Activated naive CD8-positive, alpha-beta T cell treated with anti-CD3 and anti-CD28 coated beads, Interleukin-2, amount 10 ng/mL, durations not matched to agents 7 days and 5 days (primary cell): Measurements from ENCODE around the gene CCDC91. TPM values are rescaled to one million over a fixed set of nuclear protein-coding genes. Genes with fewer than 3 reads are reported as not detected.
"Not testable (repeated sequence)": the region's sequence is repeated elsewhere in the genome, so short reads cannot be mapped to it uniquely, and the experiment has no call there.

Experiments used
- ATAC-seq: fragments of 150-1000 bp; cut with Tn5 transposase; one replicate; pipeline ENCODE4 v1.10.0; 2021; ENCODE audit warnings: low read depth, moderate library complexity
- POLR2A ChIA-PET: fragments of 350-600 bp; sonication (Branson Sonifier 250); formaldehyde crosslinking; loops from one replicate; lab custom pipeline; 2021; ENCODE audit warnings: antibody characterized with exemption; lab: Charles Lee
- DNase-seq: peaks from one replicate; pipeline ENCODE4 v3.0.0; 2021
- H3K27ac Mint-ChIP-seq: one replicate; pipeline ENCODE4 v1.8.0; 2022; ENCODE audit warnings: mild to moderate bottlenecking, mixed read lengths
- H3K27me3 Mint-ChIP-seq: one replicate; pipeline ENCODE4 v1.8.0; 2022; ENCODE audit warnings: mild to moderate bottlenecking, moderate library complexity, mixed read lengths
- H3K36me3 Mint-ChIP-seq: one replicate; pipeline ENCODE4 v1.8.0; 2021; ENCODE audit warnings: mild to moderate bottlenecking, mixed read lengths
- H3K4me1 Mint-ChIP-seq: one replicate; pipeline ENCODE4 v1.8.0; 2021; ENCODE audit warnings: mixed read lengths
- H3K4me3 Mint-ChIP-seq: one replicate; pipeline ENCODE4 v1.8.0; 2022; ENCODE audit warnings: mild to moderate bottlenecking, moderate library complexity, mixed read lengths
- H3K9me3 Mint-ChIP-seq: one replicate; pipeline ENCODE4 v1.8.0; 2021; ENCODE audit warnings: mixed read lengths
- total RNA-seq, 2 experiments: library from RNA; stranded (reverse); gene quantifications; one replicate each; pipeline ENCODE4 v1.2.3, GENCODE V29; 2021

Gene CCDC91
- total RNA-seq, 2 experiments from 2014 or later = 33.2 to 33.9 TPM

DNA sequence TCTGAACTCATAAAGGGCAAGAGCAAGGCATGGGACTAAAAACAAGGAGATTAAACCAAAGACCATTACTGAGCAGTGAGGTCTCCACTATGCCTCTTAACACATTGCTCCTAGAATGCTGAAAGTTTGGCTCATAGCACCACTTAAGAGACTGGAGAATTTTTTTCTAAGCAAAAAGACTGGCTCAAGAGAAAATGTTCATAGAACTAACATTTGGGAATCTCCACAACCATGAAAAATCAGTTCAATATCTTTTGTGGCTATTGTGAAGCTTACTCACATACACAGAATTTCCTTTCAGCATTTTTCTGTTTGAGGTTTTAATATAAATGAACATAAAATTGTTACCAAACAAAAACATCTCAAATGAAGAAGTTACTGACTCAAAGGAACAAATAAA is 255.8 kb downstream of the CCDC91 start:
- no peak for DNase-seq
- H3K4me1 Mint-ChIP-seq = no peaks in the 10 kb centered on the region
- POLR2A ChIA-PET = no interaction called here
- H3K27ac Mint-ChIP-seq = no peak overlapping the region
- H3K36me3 Mint-ChIP-seq = peaks cover under 1% of the 10 kb centered on the region
- H3K4me3 Mint-ChIP-seq = no peak overlapping the region
- no peaks in the 10 kb centered on the region for H3K9me3 Mint-ChIP-seq
- no peaks in the 10 kb centered on the region for H3K27me3 Mint-ChIP-seq
- ATAC-seq = no peak

DNA sequence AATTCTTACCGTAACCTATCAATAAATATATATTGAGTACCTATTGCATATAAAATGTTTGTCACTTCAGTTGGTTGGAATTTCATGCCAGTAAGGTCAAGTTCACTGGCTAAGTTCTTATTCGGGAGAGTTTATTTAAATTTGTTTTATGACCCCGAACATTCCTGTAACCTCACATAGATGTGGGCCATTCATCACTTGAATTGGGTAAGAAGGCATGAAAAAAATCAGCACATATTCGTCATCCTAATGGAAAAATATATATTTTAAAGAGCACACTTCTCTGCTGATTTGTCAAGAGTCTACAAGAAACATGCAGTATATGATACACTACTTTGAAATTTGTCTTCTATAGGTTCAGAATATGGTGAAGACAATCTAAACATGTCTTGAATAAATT is 263.4 kb downstream of the CCDC91 start:
- Mint-ChIP-seq H3K4me1 (no peaks in the 10 kb centered on the region), H3K9me3 (no peaks in the 10 kb centered on the region), H3K27ac (no peak overlapping the region), H3K4me3 (no peak overlapping the region), H3K27me3 (no peaks in the 10 kb centered on the region), H3K36me3 (peaks cover 14% of the 10 kb centered on the region)
- POLR2A ChIA-PET = no interaction called here
- DNase-seq = no peak
- ATAC-seq = no peak

DNA sequence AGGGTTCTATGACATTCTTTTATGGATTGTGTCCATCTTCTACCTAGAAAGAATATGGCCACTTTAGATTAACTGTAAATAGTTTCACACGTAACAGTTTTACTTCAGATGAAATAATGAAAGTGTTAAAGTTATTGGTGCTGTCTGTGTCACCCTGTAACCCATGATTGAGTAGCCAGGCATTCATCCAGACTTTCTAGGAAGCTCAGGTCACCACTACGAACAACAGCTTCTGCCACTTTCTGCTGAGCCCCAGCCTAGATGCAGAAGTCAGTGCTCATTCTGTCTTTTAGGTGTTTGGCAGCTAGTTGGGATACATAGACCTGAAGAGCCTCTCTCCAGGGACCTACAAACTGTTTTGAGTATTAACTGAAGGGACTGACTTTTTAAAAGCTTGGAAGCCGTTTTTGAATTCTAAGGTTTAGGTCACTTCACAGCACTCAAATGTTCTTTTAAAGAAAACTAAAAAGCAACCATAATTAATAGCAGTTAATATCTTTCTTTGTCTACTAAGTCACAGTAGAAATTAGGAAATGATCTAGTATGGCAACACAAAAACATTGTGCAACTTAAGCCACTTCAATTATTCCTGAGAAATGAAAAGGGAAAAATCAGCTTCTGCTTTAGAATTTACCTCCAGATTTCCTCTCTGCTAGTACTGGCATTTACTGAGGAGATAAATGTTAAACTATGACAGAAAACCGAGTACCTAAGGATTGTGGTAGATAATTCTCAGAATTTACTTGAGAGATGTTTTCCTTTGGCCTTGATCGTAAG is 266.9 kb downstream of the CCDC91 start:
- POLR2A ChIA-PET = no interaction called here
- DNase-seq (no peak), ATAC-seq (no peak)
- Mint-ChIP-seq H3K4me1 (no peaks in the 10 kb centered on the region), H3K27me3 (no peaks in the 10 kb centered on the region), H3K27ac (no peak overlapping the region), H3K9me3 (no peaks in the 10 kb centered on the region), H3K4me3 (no peak overlapping the region), H3K36me3 (peaks cover 17% of the 10 kb centered on the region)

DNA sequence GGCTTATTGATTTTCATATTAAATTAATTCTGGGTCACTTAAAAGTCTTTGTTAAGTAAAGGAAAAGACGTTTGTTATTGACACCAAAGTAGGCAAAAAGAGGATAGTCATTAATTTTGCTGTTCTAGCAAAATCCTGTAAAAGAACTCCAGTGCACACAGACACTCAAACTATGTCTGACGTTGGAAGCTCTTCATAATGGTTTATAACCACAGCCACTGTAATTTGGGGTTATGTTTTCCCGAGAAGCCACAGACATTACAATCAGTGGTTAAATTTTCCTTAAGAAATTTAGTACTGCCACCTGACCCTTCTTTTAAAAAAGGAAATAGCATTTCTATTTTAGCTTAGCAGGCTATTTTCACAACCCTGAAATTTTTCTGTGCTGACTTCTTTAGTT is 267.5 kb downstream of the CCDC91 start:
- no peak overlapping the region for H3K27ac Mint-ChIP-seq
- H3K4me3 Mint-ChIP-seq = no peak overlapping the region
- H3K9me3 Mint-ChIP-seq = no peaks in the 10 kb centered on the region
- no peak for ATAC-seq
- H3K4me1 Mint-ChIP-seq = no peaks in the 10 kb centered on the region
- POLR2A ChIA-PET = no interaction called here
- DNase-seq = no peak
- no peaks in the 10 kb centered on the region for H3K27me3 Mint-ChIP-seq
- H3K36me3 Mint-ChIP-seq = peaks cover 17% of the 10 kb centered on the region

DNA sequence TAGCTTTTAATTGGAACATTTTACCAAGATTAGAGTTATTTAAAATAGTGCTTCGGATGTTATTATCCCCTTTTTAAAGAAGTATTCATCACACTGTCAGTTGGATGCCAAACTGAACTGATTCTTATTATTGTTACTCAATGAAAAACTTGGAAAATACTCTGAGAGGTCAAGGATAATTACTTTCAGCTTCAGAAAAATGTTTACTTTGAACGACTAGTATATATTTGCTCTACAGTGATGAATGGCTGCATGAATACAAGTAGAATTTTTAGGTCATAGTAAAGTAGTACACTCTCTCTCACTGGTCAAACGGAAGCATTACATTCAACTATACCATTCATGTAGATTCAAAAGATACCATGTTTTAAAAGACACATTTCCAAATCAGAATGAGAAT is 269.2 kb downstream of the CCDC91 start:
- Mint-ChIP-seq H3K4me1 (no peaks in the 10 kb centered on the region), H3K4me3 (no peak overlapping the region), H3K27me3 (no peaks in the 10 kb centered on the region), H3K36me3 (peaks cover 22% of the 10 kb centered on the region), H3K9me3 (no peaks in the 10 kb centered on the region), H3K27ac (no peak overlapping the region)
- no peak for DNase-seq
- no peak for ATAC-seq
- POLR2A ChIA-PET = no interaction called here

DNA sequence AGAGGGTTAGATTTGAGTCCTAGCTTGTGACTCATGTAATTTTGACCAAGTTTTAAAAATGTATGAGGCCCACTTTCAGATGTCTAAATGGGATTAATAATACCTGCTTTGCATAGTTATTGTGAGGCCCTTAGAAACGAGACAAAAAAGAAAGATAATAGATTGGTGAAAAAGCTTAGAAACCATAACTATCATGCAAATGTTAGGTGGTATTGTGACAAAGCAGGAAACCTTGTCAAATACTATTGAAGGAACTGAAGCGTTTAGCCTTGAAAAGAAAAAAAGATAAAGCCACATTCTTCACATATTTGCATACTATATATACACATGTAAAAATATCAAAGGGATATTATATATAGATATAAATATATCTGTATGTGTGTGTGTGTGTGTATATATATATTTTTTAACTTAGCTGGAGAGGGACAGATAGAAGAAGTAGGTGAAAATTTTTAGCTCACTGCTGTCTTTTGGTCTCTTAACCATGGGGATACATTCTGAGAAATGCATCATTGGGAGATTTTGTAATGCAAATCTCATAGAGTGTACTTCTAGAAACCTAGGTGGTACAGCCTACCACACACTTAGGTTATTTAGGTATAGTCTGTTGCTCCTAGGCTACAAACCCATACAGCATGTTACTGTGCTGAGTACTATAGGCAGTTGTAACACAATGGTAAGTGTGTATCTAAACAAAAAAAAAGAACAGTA is 270.3 kb downstream of the CCDC91 start:
- no peak for ATAC-seq
- H3K36me3 Mint-ChIP-seq = peaks cover 22% of the 10 kb centered on the region
- no peak for DNase-seq
- H3K27me3 Mint-ChIP-seq = no peaks in the 10 kb centered on the region
- H3K4me3 Mint-ChIP-seq = no peak overlapping the region
- POLR2A ChIA-PET = no interaction called here
- H3K4me1 Mint-ChIP-seq = no peaks in the 10 kb centered on the region
- no peaks in the 10 kb centered on the region for H3K9me3 Mint-ChIP-seq
- H3K27ac Mint-ChIP-seq = no peak overlapping the region

DNA sequence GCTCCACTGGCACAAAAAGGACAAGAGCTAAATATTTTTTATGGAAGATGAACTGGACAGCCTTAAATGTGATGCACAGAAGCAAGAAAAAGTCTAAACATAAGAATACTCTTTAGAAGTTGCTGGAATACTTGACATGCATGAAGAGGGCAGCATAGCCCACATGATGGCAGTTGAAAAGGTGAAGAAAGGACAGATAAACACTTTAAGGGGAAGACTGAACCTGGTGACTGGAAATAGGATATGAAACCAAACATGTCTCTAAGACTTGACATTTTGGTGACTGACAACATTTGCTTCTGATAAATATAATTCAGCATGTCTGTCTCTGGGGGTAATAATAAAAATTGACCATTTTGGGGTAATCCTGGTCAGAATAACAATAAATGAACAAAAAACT is 273.1 kb downstream of the CCDC91 start:
- no peak overlapping the region for H3K4me3 Mint-ChIP-seq
- no peak overlapping the region for H3K27ac Mint-ChIP-seq
- peaks cover 30% of the 10 kb centered on the region for H3K36me3 Mint-ChIP-seq
- no peaks in the 10 kb centered on the region for H3K4me1 Mint-ChIP-seq
- POLR2A ChIA-PET = no interaction called here
- peaks cover 6% of the 10 kb centered on the region for H3K9me3 Mint-ChIP-seq
- DNase-seq (no peak), ATAC-seq (no peak)
- H3K27me3 Mint-ChIP-seq = no peaks in the 10 kb centered on the region

DNA sequence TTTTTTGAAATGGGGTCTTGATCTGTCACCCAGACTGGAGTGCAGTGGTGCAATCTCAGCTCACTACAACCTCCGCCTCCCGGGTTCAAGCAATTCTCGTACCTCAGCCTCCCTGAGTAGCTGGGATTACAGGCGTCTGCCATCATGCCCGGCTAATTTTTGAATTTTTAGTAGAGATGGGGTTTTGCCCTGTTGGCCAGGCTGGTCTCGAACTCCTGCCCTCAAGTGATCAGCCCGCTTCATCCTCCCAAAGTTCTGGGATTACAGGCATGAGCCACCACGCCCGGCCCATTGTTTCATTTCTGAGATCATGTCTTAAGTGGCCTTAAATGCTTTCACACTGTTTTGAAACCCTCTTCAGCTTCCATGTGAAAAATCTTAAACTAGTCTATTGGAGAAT is 281.5 kb downstream of the CCDC91 start:
- ATAC-seq, H3K9me3 Mint-ChIP-seq, H3K4me3 Mint-ChIP-seq, POLR2A ChIA-PET, DNase-seq, H3K27ac Mint-ChIP-seq, H3K27me3 Mint-ChIP-seq, H3K4me1 Mint-ChIP-seq: not testable (repeated sequence)
- H3K36me3 Mint-ChIP-seq = peaks cover 17% of the 10 kb centered on the region

DNA sequence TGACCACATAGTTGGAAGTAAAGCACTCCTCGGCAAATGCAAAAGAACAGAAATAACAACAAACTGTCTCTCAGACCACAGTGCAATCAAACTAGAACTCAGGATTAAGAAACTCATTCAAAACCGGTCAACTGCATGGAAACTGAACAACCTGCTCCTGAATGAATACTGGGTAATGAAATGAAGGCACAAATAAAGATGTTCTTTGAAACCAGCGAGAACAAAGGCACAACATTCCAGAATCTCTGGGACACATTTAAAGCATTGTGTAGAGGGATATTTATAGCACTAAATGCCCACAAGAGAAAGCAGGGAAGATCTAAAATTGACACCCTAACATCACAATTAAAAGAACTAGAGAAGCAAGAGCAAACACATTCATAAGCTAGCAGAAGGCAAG is 285.9 kb downstream of the CCDC91 start:
- H3K27me3 Mint-ChIP-seq, DNase-seq, H3K4me1 Mint-ChIP-seq, POLR2A ChIA-PET, ATAC-seq, H3K27ac Mint-ChIP-seq, H3K4me3 Mint-ChIP-seq, H3K9me3 Mint-ChIP-seq: not testable (repeated sequence)
- peaks cover 15% of the 10 kb centered on the region for H3K36me3 Mint-ChIP-seq

DNA sequence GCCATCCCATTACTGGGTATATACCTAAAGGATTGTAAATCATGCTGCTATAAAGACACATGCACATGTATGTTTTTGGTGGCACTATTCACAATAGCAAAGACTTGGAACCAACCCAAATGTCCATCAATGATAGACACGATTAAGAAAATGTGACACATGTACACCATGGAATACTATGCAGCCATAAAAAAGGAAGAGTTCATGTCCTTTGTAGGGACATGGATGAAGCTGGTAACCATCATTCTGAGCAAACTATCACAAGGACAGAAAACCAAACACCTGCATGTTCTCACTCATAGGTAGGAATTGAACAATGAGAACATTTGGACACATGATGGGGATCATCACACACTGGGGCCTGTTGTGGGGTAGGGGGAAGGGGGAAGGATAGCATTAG is 288.8 kb downstream of the CCDC91 start:
- H3K4me3 Mint-ChIP-seq, H3K9me3 Mint-ChIP-seq, POLR2A ChIA-PET, H3K27ac Mint-ChIP-seq, DNase-seq, H3K27me3 Mint-ChIP-seq, H3K4me1 Mint-ChIP-seq, ATAC-seq: not testable (repeated sequence)
- peaks cover 15% of the 10 kb centered on the region for H3K36me3 Mint-ChIP-seq

DNA sequence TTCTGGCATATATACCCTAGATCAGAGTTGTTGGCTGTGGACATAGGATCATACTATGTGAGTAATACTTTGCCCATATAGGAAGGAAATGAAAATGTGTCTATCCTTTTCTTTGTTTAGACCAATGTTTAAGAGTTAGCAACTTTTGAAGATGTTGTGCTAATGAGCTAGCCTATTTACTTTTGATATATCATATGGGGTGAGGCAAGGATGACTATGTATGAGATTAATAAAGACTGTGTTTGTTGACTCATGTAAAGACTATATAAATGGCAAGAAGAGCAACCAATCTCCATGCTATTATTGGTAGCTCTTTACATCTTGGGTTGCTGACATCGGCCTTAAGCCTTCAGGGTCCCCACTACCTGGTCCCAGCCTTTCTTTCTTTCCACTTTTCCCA is 289.4 kb downstream of the CCDC91 start:
- no peak overlapping the region for H3K4me3 Mint-ChIP-seq
- DNase-seq (no peak), ATAC-seq (no peak)
- no peaks in the 10 kb centered on the region for H3K4me1 Mint-ChIP-seq
- H3K27me3 Mint-ChIP-seq = no peaks in the 10 kb centered on the region
- peaks cover 13% of the 10 kb centered on the region for H3K36me3 Mint-ChIP-seq
- POLR2A ChIA-PET = no interaction called here
- H3K9me3 Mint-ChIP-seq = peaks cover 7% of the 10 kb centered on the region
- no peak overlapping the region for H3K27ac Mint-ChIP-seq

DNA sequence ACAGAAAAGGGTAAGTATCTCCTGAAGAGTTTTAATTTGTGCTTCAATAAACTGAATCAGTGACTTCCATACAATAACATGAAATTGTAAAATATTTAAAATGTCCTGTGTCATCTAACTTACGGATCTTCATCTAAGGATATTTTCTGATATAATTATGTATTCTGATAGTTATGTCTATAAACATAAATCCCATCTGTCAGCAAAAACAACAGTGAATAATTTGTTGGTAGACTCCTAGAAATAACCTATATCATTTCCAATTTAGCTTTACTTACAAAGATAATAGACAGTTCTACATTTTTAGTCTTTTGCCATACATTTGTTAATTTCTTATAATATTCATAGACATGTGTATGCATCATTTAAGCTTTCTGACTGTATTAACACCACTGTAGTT is 293.9 kb downstream of the CCDC91 start:
- no peak overlapping the region for H3K4me3 Mint-ChIP-seq
- no peaks in the 10 kb centered on the region for H3K27me3 Mint-ChIP-seq
- no peak for DNase-seq
- ATAC-seq = no peak
- H3K36me3 Mint-ChIP-seq = peaks cover 5% of the 10 kb centered on the region
- POLR2A ChIA-PET = no interaction called here
- H3K27ac Mint-ChIP-seq = no peak overlapping the region
- H3K9me3 Mint-ChIP-seq = no peaks in the 10 kb centered on the region
- no peaks in the 10 kb centered on the region for H3K4me1 Mint-ChIP-seq

DNA sequence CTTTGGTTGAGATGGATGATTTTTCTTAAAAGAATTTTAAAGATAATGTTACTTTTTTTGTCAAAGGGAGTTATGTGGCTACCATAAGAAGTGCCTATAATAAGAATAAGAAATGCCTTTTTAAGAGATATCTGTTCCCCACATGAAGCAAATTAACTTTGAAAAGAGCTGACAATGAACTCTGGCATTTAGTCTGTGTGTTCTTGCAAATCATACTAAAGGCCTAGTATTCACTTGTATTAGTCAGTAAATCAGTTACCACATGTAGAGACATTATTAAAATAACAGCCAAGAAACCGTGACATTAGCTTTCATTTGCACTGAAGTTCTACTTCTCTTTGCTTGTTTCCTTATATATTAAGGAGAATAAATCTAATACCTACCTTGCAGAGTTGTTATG is 296.3 kb downstream of the CCDC91 start:
- Mint-ChIP-seq H3K27ac (no peak overlapping the region), H3K27me3 (no peaks in the 10 kb centered on the region), H3K4me1 (no peaks in the 10 kb centered on the region), H3K9me3 (no peaks in the 10 kb centered on the region), H3K36me3 (peaks cover 8% of the 10 kb centered on the region), H3K4me3 (no peak overlapping the region)
- no peak for ATAC-seq
- POLR2A ChIA-PET = no interaction called here
- DNase-seq = no peak

DNA sequence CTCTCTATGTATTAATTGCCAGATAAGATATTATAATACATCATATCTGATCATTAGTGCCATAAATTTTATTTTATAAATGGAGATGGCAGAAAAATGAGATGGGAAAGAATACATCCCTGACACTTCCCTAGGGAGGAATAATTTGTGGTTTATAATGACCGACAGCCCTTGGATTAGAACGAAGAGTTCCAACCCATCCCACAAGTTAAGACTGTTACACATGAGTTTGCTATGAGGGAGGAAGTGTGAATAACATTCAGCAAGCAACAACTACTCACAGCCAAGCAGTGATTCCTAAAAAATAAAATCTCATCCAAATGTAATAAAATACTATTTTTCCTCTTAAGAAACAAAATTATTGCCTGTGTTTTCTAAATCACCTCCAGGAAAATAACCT is 299.0 kb downstream of the CCDC91 start:
- Mint-ChIP-seq H3K4me1 (no peaks in the 10 kb centered on the region), H3K27me3 (no peaks in the 10 kb centered on the region), H3K36me3 (peaks cover 6% of the 10 kb centered on the region), H3K4me3 (no peak overlapping the region), H3K9me3 (no peaks in the 10 kb centered on the region), H3K27ac (no peak overlapping the region)
- DNase-seq = no peak
- no peak for ATAC-seq
- POLR2A ChIA-PET = no interaction called here
